Tibial nerve (tissue), 4 donors: ENCODE results near the gene ZBTB22. TPM values are rescaled to one million over a fixed set of nuclear protein-coding genes. Genes with fewer than 3 reads are reported as not detected.
"Not testable (repeated sequence)": the region's sequence is repeated elsewhere in the genome, so short reads cannot be mapped to it uniquely, and the experiment has no call there.

Experiments used
- DNase-seq, 2 donors: peaks; one replicate each; pipeline ENCODE4 v3.0.0-alpha.2; 2019; ENCODE audit warnings: low spot score in 2 of 2
- H3K27ac ChIP-seq, 4 donors: fragments of 200-600 bp; sonication (generic) in 3 of 4; one replicate each; pipeline ENCODE4 v1.5.1; 2017 to 2019; ENCODE audit warnings: mild to moderate bottlenecking in 1 of 4
- H3K27me3 ChIP-seq, 2 donors: fragments of 200-600 bp; sonication (generic) in 1 of 2; one replicate each; pipeline versions ENCODE4 v1.5.1 to v1.6.0; 2017 to 2019
- H3K36me3 ChIP-seq, 3 donors: fragments of 200-600 bp; sonication (generic); one replicate each; pipeline ENCODE4 v1.5.1; 2018 to 2019
- H3K4me1 ChIP-seq, 4 donors: fragments of 200-600 bp; sonication (generic) in 3 of 4; one replicate each; pipeline ENCODE4 v1.5.1; 2017 to 2019
- H3K4me3 ChIP-seq, 4 donors: fragments of 200-600 bp; sonication (generic) in 3 of 4; one replicate each; pipeline ENCODE4 v1.5.1; 2017 to 2019; ENCODE audit warnings: mild to moderate bottlenecking in 1 of 4, moderate library complexity in 1 of 4
- H3K9me3 ChIP-seq, 4 donors: fragments of 200-600 bp; sonication (generic) in 3 of 4; one replicate each; pipeline ENCODE4 v1.5.1; 2017 to 2019
- EP300 ChIP-seq, 2 donors: sonication (generic); formaldehyde crosslinking; IDR thresholded peaks; one replicate each; pipeline ENCODE4 v1.6.1; 2017; ENCODE audit warnings: antibody characterized with exemption in 2 of 2, mild to moderate bottlenecking in 1 of 2
- POLR2A ChIP-seq, 2 donors: fragments of 450-650 bp; IDR thresholded peaks; one replicate each; pipeline ENCODE4 v1.6.1; 2017; ENCODE audit warnings: antibody characterized with exemption in 2 of 2, mild to moderate bottlenecking in 2 of 2, moderate library complexity in 2 of 2
- WGBS, 2 donors: methylation state at CpG; one replicate each; pipeline ENCODE4 v1.1.5; 2018; 5-methylcytosine and 5-hydroxymethylcytosine counted together
- total RNA-seq, 4 donors: library from RNA; depleted of rRNA; stranded (reverse); fragments of >200 nt; gene quantifications; one replicate each; pipeline ENCODE4 v1.1.0, GENCODE V29; 2016
- TF ChIP-seq, protein P1 (sequence below), 5 experiments: fragments of 200-600 bp in 3 of 5; fragments of 450-650 bp in 2 of 5; sonication (generic) in 3 of 5; IDR thresholded peaks; one replicate each; pipeline ENCODE4 v1.5.1; 2016 to 2019; ENCODE audit warnings: antibody characterized with exemption in 5 of 5, mild to moderate bottlenecking in 3 of 5, moderate library complexity in 2 of 5

ZBTB22 gene
- total RNA-seq, 4 donors from 2014 or later, result 13.8 to 21.6 (median 17.5) TPM

GRCh38 chr6:33276864-33277662, 40.5 kb downstream of the ZBTB22 start, which contains the start of gene B3GALT4:
TSS of gene B3GALT4 (plus strand) at chr6:33277123. CDS start at chr6:33277420, 297 bp downstream.
- WGBS, 2 donors, result 0 to 1% methylated on average over 21 to 24 of the region's 80 CpGs
- peaks cover 0 to 71% (median 25%) of the 10 kb centered on the region in 3 donors for H3K36me3 ChIP-seq
- no peaks in the 10 kb centered on the region for H3K9me3 ChIP-seq
- peak within 1 kb of the TSS; percentile 39 to 95 (median 68) for H3K4me3 ChIP-seq
- H3K27ac ChIP-seq, result peak within 1 kb of the TSS; percentile 54 to 95 (median 87)
- peaks cover 3 to 67% (median 53%) of the 10 kb centered on the region in 4 donors for H3K4me1 ChIP-seq
- DNase-seq, result peak; percentile 48 to 59
- H3K27me3 ChIP-seq, result no peaks in the 10 kb centered on the region
- TF ChIP-seq EP300 (IDR thresholded peaks at IDR 0.05) (peak in 1 of 2 donors; percentile 49), POLR2A (IDR thresholded peaks at IDR 0.05) (peak in 1 of 2 donors; percentile 47)
- TF ChIP-seq, protein P1, sequence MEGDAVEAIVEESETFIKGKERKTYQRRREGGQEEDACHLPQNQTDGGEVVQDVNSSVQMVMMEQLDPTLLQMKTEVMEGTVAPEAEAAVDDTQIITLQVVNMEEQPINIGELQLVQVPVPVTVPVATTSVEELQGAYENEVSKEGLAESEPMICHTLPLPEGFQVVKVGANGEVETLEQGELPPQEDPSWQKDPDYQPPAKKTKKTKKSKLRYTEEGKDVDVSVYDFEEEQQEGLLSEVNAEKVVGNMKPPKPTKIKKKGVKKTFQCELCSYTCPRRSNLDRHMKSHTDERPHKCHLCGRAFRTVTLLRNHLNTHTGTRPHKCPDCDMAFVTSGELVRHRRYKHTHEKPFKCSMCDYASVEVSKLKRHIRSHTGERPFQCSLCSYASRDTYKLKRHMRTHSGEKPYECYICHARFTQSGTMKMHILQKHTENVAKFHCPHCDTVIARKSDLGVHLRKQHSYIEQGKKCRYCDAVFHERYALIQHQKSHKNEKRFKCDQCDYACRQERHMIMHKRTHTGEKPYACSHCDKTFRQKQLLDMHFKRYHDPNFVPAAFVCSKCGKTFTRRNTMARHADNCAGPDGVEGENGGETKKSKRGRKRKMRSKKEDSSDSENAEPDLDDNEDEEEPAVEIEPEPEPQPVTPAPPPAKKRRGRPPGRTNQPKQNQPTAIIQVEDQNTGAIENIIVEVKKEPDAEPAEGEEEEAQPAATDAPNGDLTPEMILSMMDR (IDR thresholded peaks at IDR 0.05), result peak; percentile 48 to 80 (median 63)

- Histone ChIP-seq H3K27me3 (no peaks in the 10 kb centered on the region), H3K4me1 (peaks cover 3 to 67% (median 53%) of the 10 kb centered on the region in 4 donors), H3K4me3 (peak overlapping the region; percentile 39 to 95 (median 68)), H3K9me3 (no peaks in the 10 kb centered on the region), H3K27ac (peak overlapping the region in 3 of 4 donors; percentile 85 to 95 (median 89)), H3K36me3 (peaks cover 0 to 66% (median 25%) of the 10 kb centered on the region in 3 donors)
- no peak for DNase-seq
- TF ChIP-seq EP300 (IDR thresholded peaks at IDR 0.05), result no peak
- TF ChIP-seq POLR2A (IDR thresholded peaks at IDR 0.05), result no peak
- TF ChIP-seq, protein P1 (IDR thresholded peaks at IDR 0.05), result no peak
Observed at GRCh38 chr6:33276581-33276863, 41.0 kb downstream of the ZBTB22 start.

DNA sequence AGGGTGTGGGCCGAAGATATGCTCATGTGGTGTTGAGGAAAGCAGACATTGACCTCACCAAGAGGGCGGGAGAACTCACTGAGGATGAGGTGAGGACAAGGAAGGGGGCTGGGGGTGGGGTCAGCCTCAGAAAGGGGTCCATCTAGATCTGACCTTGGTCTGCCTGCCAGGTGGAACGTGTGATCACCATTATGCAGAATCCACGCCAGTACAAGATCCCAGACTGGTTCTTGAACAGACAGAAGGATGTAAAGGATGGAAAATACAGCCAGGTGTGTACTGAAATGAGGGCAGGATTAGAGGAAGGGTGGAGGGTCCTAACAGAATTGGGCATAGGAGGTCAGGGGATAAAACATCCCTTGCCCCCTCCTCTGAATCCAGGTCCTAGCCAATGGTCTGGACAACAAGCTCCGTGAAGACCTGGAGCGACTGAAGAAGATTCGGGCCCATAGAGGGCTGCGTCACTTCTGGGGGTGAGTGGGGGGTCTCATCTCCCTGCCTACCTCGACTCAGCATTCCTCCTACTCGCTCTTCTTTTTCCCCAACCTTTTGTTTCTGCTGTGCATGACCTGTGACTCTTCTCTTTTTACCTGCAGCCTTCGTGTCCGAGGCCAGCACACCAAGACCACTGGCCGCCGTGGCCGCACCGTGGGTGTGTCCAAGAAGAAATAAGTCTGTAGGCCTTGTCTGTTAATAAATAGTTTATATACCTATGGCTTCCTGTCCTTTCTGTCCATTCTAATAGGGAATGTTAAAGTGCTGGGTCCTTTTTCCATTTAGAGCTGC, 41.6 kb downstream of the ZBTB22 start:
- H3K9me3 ChIP-seq, DNase-seq, H3K27me3 ChIP-seq: not testable (repeated sequence)
- peaks cover 3 to 69% (median 54%) of the 10 kb centered on the region in 4 donors for H3K4me1 ChIP-seq
- H3K36me3 ChIP-seq, result peaks cover 0 to 60% (median 25%) of the 10 kb centered on the region in 3 donors
- peak overlapping the region in 3 of 4 donors; percentile 65 to 95 (median 70) for H3K4me3 ChIP-seq
- WGBS, 2 donors, result 73 to 74% methylated on average over 16 of the region's 16 CpGs
- H3K27ac ChIP-seq, result peak overlapping the region in 3 of 4 donors; percentile 85 to 95 (median 89)

DNA sequence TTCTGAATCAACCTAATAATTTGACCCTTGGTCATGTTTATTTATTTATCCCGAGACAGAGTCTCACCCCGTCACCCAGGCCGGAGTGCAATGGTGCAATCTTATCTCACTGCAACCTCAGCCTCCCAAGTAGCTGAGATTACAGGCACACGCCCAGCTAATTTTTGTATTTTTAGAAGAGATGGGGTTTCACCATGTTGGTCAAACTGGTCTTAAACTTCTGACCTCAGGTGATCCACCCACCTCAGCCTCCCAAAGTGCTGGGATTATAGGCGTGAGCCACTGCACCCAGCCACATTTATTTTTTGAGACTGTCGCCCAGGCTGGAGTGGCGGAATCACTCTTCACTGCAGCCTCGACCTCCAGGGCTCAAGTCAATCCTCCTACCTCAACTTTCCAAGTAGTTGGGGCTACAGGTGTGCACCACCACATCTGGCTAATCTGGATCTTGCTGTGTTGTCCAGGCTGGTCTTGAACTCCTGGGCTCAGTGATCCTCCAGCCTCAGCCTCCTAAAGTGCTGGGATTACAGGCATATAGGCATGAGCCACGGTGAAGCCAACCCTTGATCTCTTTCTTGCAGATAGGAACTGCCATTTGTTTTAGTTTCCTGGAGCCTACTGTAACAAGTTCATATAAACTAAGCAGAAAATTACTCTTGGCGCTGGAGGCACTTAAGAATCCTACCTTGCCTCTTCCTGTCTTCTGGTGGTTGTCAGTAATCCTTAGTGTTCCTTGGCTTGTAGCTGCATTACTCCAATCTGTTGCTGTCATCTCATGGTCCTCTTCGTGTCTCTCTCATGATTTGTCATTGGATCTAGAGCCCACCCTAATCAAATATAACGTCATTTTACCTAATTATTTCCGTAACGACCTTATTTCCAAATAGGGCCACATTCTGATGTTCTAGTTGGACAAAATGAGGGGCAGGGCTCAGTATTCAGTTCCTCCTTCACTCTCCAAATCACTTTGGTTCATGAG, 43.3 kb downstream of the ZBTB22 start:
- DNase-seq, result no peak
- Histone ChIP-seq H3K36me3 (peaks cover 0 to 54% (median 16%) of the 10 kb centered on the region in 3 donors), H3K27ac (no peak overlapping the region), H3K4me1 (peaks cover 3 to 80% (median 57%) of the 10 kb centered on the region in 4 donors), H3K9me3 (no peaks in the 10 kb centered on the region), H3K27me3 (no peaks in the 10 kb centered on the region), H3K4me3 (no peak overlapping the region)
- WGBS, 2 donors, result 70 to 71% methylated on average over 14 of the region's 14 CpGs
- TF ChIP-seq POLR2A (IDR thresholded peaks at IDR 0.05) (no peak), EP300 (IDR thresholded peaks at IDR 0.05) (no peak)
- TF ChIP-seq, protein P1 (IDR thresholded peaks at IDR 0.05), result no peak
